ENCODE data around the gene SLC9A8.

Gene SLC9A8

DNA sequence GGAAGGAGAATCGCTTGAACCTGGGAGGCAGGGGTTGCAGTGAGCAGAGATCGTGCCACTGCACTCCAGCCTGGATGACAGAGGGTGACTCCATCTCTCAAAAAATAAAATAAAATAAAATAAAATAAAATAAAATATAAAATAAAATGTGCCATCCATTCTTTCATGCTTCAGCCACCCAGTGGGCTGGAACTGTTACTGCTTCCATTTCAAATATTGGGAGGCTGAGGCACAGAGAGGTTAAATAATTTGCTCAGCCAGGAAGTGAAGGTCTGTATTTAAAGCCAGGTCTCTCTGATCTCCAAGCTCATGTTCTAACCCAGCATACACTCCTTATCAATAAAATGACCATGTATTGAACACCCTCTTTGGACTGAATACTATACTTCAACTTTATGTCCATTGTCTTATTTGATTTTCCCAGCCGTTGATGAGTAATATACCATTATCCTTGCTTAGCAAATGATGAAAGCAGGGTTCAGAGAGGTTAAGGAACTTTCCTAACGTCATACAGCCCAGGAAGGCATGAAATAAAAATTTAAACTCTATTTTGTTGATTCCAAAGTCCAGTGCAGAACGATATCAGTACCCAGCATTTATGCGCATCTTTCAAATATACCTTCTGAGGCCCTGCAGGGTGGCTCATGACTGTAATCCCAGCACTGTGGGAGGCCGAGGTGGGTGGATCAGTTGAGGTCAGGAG is 25.8 kb upstream of the SLC9A8 start:
- no peak for DNase-seq (ENCODE audit: low read depth in 4 of 4, low spot score in 1 of 4)

DNA sequence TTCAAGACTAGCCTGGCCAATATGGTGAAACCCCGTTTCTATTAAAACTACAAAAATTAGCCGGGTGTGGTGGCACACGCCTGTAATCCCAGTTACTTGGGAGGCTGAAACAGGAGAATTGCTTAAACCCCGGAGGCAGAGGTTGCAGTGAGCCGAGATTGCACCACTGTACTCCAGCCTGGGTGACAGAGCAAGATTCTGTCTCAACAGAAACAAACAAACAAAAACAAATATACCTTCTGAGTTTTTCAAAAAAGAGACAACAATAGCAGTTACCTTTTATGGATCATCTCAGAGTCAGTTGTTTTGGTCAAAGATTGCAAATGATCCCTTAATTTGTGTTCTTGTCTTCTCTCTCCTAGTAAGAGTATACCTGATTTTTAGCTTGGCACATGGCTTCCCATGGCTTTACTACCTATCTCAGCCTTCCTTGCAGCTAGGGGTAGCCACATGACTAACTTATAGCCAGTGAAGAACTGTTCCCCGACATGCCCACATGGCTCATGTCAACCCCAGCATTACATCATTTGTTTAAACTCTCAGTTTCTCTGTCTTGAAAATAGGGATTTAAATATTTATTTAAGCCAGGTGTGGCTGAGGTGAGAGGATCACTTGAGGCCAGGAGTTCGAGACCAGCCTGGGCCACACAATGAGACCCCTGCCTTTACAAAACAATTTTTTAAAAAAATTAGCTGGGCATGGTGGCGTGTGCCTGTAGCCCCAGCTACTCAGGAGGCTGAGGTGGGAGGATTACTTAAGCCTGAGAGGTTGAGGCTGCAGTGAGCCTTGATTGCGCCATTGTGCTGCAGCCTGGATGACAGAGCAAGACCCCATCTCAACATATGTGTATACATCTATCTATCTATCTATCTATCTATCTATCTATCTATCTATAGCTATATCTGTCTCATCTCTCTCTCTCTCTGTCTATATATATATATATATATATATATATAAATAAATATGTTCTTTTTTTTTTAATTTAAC is 25.0 kb upstream of the SLC9A8 start:
- no peak for DNase-seq (ENCODE audit: low read depth in 4 of 4, low spot score in 1 of 4)

DNA sequence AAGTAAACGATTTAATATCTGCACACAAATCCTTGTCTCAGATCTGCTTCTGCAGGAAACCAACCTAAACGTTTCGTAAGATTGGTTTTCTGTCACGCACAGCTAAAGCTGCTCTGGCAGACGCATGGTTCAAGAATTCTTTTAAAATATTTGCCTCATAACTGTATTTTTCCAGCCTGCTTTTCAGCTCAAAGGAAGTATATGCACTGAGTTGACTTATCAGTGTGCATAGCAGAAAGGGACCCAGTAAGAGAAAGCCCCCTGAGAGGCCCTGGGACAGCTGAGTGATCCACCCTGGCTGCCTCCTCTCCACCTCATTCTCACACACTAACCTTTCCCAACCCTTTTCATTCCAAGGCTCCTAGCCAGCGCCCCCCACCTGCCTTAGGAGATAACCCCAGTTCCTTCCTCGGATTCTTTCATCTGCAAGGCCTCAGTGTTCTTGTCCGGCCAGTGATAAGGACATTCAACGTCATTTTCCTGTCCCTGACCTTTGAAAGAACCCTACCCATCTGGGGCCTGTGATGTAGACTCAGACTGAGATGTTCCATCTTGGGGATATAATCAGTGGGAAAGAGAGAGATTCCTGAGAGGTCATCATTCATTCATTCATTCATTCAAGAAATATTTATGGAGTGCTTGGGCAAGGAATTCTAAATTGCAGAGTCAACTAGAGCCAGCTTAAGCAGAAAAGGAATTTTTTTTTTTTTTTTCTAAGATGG is 22.4 kb upstream of the SLC9A8 start:
- no peak for DNase-seq (ENCODE audit: low read depth in 4 of 4, low spot score in 1 of 4)

DNA sequence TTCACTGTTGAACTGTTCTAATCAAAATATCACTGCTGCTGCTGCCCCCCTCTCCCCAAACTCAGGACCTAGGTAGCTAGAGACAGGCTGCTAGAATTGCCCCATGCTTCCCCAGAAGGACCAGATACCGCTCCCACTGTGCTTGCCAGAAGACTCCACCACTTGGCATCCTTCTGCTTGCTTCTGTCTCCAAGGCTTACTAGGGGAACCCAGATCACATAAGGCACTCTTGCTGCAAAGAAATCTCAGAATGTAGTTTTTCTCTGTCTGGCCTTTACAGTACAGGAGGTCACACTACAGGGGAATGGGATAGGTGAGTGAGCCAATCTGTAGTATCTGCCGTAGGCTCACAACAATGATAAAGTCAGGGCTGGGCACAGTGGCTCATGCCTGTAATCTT is 21.5 kb upstream of the SLC9A8 start:
- no peak for DNase-seq (ENCODE audit: low read depth in 4 of 4, low spot score in 1 of 4)

- no peak for DNase-seq (ENCODE audit: low read depth in 4 of 4, low spot score in 1 of 4)
These were observed 20.6 kb upstream of the SLC9A8 start for GRCh38 chr20:49792006-49792405.

GRCh38 chr20:49792611-49793010 is 20.0 kb upstream of the SLC9A8 start:
- DNase-seq (ENCODE audit: low read depth in 4 of 4, low spot score in 1 of 4), result no peak

- no peak for DNase-seq (ENCODE audit: low read depth in 4 of 4, low spot score in 1 of 4)
These were observed 18.1 kb upstream of the SLC9A8 start for GRCh38 chr20:49794336-49795134.

DNA sequence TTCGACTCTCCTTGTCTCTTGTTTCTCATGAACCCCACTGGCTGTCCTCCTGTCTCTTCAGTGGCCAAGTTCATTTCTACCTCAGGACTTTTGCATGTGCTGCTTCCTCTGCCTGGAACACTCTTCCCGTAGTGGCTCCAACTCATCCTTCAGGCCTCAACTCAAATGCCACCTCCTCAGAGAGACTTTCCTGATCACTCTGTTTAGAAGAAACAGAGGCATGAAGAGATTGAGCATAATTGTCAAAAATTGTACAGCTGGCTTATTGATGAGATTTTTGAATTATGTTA is 17.5 kb upstream of the SLC9A8 start:
- DNase-seq (ENCODE audit: low read depth in 4 of 4, low spot score in 1 of 4), result no peak

GRCh38 chr20:49796600-49797343 is 15.9 kb upstream of the SLC9A8 start:
- DNase-seq (ENCODE audit: low read depth in 4 of 4, low spot score in 1 of 4), result no peak

DNA sequence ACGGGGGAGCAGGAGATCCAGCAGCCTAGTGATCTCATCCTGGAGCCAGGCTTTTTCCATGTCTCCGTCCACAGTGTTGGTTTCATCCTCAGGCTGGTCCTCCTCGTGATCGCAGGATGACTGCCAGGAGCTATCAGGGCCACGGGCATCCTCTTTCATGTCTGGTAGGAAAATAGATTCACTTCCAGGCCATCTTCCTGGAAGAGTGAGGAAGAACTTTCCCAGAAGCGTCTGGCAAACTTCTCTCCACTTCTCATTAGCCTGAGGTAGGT is 15.3 kb upstream of the SLC9A8 start:
- no peak for DNase-seq (ENCODE audit: low read depth in 4 of 4, low spot score in 1 of 4)

- DNase-seq (ENCODE audit: low read depth in 4 of 4, low spot score in 1 of 4), result no peak
These were observed 13.9 kb upstream of the SLC9A8 start for GRCh38 chr20:49798718-49799117.

GRCh38 chr20:49799698-49800097 is 12.9 kb upstream of the SLC9A8 start:
- DNase-seq (ENCODE audit: low read depth in 4 of 4, low spot score in 1 of 4), result no peak

GRCh38 chr20:49803418-49803817 is 9.2 kb upstream of the SLC9A8 start:
- DNase-seq (ENCODE audit: low read depth in 4 of 4, low spot score in 1 of 4), result no peak

DNA sequence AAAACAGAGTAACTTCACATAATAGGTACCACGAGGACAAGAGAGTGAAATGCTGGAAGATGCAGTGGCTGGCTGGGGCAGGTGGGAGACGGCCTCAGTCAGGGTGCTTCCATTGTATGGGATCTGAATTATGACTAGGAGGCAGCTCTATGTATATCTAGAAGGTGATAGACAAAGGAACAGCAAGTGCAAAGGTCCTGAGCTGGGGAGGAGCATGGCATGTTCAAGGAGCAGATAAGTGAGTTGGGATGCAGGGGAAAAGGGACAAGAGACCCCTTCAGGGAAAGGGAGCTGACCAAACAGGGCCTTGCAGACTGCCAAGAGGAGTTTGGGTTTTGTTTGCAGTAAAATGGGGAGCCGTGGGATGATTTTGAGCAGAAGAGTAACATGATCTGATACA is 8.3 kb upstream of the SLC9A8 start:
- no peak for DNase-seq (ENCODE audit: low read depth in 4 of 4, low spot score in 1 of 4)

- peak in 3 of 4 experiments; percentile 25 to 45 (median 28) for DNase-seq (ENCODE audit: low read depth in 4 of 4, low spot score in 1 of 4)
These were observed 7.3 kb upstream of the SLC9A8 start for GRCh38 chr20:49805224-49805876.

DNA sequence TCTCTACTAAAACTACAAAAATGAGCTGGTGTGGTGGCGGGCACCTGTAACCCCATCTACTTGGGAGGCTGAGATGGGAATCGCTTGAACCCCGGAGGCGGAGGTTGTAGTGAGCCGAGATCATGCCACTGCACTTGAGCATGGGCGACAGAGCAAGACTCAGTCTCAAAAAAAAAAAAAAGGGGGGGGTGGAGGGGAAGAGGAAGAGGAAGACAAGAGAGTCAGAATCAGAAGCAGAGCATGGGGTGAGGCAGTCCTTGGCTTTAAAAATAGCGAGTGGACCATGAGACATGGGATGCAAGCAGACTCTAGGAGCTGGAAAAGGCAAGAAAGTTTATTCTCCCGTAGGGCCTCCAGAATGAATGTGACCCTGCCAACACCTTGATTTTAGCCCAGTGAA is 3.9 kb upstream of the SLC9A8 start:
- DNase-seq (ENCODE audit: low read depth in 4 of 4, low spot score in 1 of 4), result no peak

GRCh38 chr20:49809803-49810359 is 2.7 kb upstream of the SLC9A8 start:
- no peak for DNase-seq (ENCODE audit: low read depth in 4 of 4, low spot score in 1 of 4)

DNA sequence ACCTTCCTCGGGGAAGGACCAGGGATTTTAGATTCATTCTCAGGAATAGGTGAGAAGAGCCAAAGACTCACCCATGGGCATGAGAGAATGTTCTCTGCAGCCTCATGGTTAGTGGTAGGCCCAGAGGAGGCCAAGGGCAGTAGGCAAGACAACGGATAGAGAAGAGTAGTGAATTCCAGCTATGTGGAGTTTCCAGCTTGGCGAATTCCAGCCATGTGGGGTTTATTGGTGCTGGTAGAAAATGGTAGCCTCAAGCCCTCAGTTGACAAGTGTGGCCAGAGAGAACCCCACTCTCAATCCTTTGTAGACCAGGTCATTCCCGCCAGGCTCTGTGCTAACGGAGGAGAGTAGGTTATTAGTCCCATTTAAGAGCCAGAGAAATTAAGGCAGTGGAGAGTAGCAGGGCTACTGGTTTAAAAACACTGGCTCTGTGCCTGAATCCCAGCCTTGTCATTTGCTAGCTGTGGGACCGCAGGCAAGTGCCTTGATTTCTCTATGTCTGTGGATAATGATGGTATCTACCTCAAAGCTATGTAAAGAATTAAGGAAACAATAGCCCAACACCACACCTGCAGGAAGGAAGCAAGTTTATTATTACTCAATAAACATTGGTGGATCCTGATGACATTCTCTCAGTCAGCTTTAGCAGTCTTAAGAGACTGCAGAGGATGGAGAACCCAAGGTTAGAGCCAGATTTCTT is 2.0 kb upstream of the SLC9A8 start:
- no peak for DNase-seq (ENCODE audit: low read depth in 4 of 4, low spot score in 1 of 4)

DNA sequence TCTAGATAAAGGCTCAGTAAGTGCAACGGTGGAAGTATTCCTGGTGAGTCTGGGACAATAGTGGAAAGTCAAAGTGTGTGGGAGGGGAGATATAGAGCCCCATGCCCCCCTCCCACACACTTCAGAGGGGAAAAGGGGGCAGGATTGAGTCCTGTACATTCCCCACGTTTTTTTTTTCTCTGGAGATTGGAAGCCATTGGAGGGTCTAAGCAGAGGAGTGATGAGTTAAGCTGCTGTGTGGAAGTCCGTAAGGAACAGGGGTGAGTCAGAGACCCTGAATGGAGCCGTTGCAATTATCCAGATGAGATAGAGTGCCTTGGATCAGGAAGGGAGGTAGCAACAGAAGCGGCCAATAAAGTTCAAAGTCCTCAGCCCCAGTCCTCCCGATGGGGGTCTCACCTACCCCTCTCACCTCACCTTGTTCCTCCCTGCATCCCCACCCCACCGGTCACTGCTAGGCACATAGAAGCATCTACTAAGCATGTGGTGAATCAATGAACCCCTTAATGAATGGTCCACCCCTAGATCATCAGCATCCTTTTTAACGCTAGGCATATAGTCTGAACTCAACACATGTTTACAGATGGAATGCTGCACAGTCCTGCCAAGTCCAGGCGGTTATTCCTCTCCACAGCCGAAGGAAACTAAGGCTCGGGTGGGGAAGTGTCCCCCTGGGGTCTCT is 662 bp upstream of the SLC9A8 start:
- DNase-seq (ENCODE audit: low read depth in 4 of 4, low spot score in 1 of 4), result no peak

Data from stimulated activated CD4-positive, alpha-beta T cell treated with anti-CD3 and anti-CD28 coated beads, Interleukin-1b, Interleukin-23, amount 100 ng/mL, for 24 hours (primary cell).